Posterior cingulate gyrus (tissue), 11 donors: Measurements from ENCODE around the gene GKAP1.
A peak's percentile ranks its signal among the peaks of the same experiment; 100 is the strongest.
"Not testable (repeated sequence)": the region's sequence is repeated elsewhere in the genome, so short reads cannot be mapped to it uniquely, and the experiment has no call there.

ENCODE experiments used
- DNase-seq, 10 donors: peaks; one replicate each; pipeline versions ENCODE4 v3.0.0 to v3.0.0-alpha.2; 2020 to 2021; ENCODE audit warnings: mixed read lengths in 3 of 10
- intact Hi-C: fragments of 100-400 bp; cut with DNase I; formaldehyde crosslinking; loops from one replicate; pipeline ENCODE4 v1.15.1; 2023

GKAP1 gene

GRCh38 chr9:83744206-83744605 is 73.4 kb downstream of the GKAP1 start:
- no peak for DNase-seq
- intact Hi-C loops = no loop called here

GRCh38 chr9:83733739-83734138 is 83.8 kb downstream of the GKAP1 start:
- DNase-seq = no peak
- intact Hi-C loops = no loop called here

- intact Hi-C loops, DNase-seq: not testable (repeated sequence)
These were observed 88.8 kb downstream of the GKAP1 start for GRCh38 chr9:83728591-83729368.

GRCh38 chr9:83724436-83724835 is 93.1 kb downstream of the GKAP1 start:
- DNase-seq = no peak
- intact Hi-C loops = no loop called here

- intact Hi-C loops = no loop called here
- DNase-seq = no peak
These were observed 94.7 kb downstream of the GKAP1 start for GRCh38 chr9:83722726-83723495.

GRCh38 chr9:83721509-83721908 is 96.1 kb downstream of the GKAP1 start:
- intact Hi-C loops = no loop called here
- DNase-seq = no peak

GRCh38 chr9:83715794-83716193 is 101.8 kb downstream of the GKAP1 start:
- intact Hi-C loops = no loop called here
- DNase-seq = no peak

GRCh38 chr9:83715221-83715620 is 102.3 kb downstream of the GKAP1 start:
- intact Hi-C loops = no loop called here
- DNase-seq = no peak

- no peak for DNase-seq
- intact Hi-C loops = no loop called here
These were observed 103.2 kb downstream of the GKAP1 start for GRCh38 chr9:83714329-83714728.

- DNase-seq = peak; percentile 41 to 94 (median 67)
- intact Hi-C loops = no loop called here
These were observed 108.9 kb downstream of the GKAP1 start for GRCh38 chr9:83708515-83709158.

- peak; percentile 83 to 97 (median 88) for DNase-seq
- intact Hi-C loops = loop anchor here (2.0 kb wide), 1 partner anchor 87 kb away; no protein-coding TSS in a partner anchor
These were observed 109.6 kb downstream of the GKAP1 start, which contains the start of gene UBQLN1 for GRCh38 chr9:83707768-83708514. TSS of gene UBQLN1 (minus strand) at chr9:83707958. CDS start at chr9:83707679, 279 bp downstream.

GRCh38 chr9:83707518-83707767 is 110.1 kb downstream of the GKAP1 start:
- intact Hi-C loops = loop anchor here (2.0 kb wide), 1 partner anchor 87 kb away; no protein-coding TSS in a partner anchor
- DNase-seq = no peak

GRCh38 chr9:83706676-83707517 is 110.7 kb downstream of the GKAP1 start:
- DNase-seq = peak in 8 of 10 donors; percentile 7 to 78 (median 19)
- intact Hi-C loops = loop anchor here (2.0 kb wide), 1 partner anchor 86 kb away; no protein-coding TSS in a partner anchor

GRCh38 chr9:83705219-83705651 is 112.3 kb downstream of the GKAP1 start:
- DNase-seq, intact Hi-C loops: not testable (repeated sequence)

GRCh38 chr9:83701769-83702168 is 115.8 kb downstream of the GKAP1 start:
- DNase-seq = no peak
- intact Hi-C loops = no loop called here

- intact Hi-C loops = no loop called here
- no peak for DNase-seq
These were observed 116.3 kb downstream of the GKAP1 start for GRCh38 chr9:83701286-83701685.

- DNase-seq = no peak
- intact Hi-C loops = no loop called here
These were observed 118.0 kb downstream of the GKAP1 start for GRCh38 chr9:83699615-83700014.

GRCh38 chr9:83698976-83699585 is 118.5 kb downstream of the GKAP1 start:
- intact Hi-C loops = no loop called here
- DNase-seq = no peak

- no peak for DNase-seq
- intact Hi-C loops = no loop called here
These were observed 126.1 kb downstream of the GKAP1 start for GRCh38 chr9:83691492-83691891.
